ENCODE data around the gene CA4.
"Not testable (repeated sequence)": the region's sequence is repeated elsewhere in the genome, so short reads cannot be mapped to it uniquely, and the experiment has no call there.

CA4 gene

DNA sequence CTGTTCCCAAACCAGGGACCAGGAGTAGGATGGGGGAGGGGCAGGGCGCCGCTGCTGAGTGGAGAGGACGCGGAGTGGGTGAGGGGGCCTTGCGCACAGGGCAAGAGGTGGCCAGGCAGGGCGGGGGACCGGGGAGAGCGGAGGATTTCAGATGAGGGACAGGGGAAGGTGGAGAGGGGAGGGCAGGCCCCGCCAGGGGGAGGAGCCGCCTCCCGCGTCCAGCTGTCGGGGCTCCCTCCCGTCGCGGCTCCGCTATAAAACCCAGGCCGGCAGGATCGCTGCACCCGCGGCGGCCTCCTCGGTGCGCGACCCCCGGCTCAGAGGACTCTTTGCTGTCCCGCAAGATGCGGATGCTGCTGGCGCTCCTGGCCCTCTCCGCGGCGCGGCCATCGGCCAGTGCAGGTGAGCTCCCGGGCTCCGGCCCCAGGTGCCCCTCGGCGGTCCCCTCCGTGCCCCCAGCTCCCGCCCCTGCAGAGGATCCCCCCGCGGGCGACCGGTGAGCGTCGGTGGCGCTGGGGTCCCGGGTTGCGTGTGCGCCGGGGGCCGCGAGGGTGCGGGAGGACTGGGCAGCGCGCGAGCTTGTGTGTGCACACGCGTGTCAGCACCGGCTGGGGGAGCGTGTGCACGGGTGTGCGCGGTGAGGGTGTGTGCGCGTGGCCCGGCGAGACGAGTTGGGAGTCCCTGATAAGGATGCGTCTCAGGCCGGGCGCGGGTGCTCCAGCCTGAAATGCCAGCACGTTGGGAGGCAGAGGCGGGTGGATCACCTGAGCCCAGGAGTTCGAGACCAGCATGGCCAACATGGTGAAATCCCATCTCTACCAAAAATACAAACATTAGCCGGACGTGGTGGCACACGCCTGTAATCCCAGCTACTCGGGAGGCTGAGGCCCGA, at the start of gene CA4:
CA4 (plus strand) TSS at position 283 of the 892 bp plus-strand sequence; CDS start at position 345, 62 bp downstream.
- no peak for DNase-seq

DNA sequence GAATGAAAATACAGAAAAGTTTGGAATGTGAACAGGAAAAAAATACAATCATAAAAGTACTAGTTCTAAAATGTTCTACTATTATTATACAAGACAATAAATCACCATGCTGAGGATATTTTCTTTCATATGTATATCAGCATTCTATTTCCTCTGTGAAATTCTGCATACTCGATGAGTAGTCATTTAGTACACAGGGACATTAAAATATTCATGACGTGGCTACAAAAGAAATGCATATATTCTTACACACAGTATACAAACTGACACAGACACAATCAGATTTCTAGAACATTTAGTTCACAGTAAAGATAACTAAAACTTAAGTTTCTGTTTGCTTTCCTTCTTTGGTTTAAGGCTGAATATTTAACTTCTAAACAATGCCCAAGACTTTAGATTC, 49.2 kb upstream of the CA4 start:
- DNase-seq, result not testable (repeated sequence)

DNA sequence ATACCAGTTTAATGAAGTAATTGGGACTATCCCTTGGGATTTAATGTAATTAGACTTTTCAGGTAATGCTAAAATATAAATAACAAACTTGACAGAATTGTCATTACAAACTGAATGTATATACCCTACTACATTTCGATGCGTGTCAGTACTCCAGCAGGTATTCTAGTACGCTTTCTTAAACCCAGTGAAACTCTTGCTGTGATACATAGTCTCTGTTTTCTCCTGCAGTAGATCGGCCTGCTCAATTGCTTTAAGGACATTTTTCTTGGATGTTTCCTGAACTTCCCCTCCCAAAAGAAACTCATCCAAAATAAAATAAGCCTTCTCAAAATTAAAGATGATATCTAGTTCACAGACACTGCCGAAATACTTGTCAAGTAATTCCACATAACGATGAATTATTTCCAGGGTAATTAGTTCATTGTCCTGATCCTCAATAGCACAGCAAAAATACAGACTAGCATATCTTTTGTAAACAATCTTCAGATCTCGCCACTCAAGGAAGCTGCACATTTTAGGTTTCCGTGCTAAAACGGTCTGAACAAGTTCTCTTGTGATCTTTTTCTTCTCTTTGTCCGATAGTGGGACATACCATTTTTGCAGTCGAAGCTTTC, 47.6 kb upstream of the CA4 start:
- not testable (repeated sequence) for DNase-seq

DNA sequence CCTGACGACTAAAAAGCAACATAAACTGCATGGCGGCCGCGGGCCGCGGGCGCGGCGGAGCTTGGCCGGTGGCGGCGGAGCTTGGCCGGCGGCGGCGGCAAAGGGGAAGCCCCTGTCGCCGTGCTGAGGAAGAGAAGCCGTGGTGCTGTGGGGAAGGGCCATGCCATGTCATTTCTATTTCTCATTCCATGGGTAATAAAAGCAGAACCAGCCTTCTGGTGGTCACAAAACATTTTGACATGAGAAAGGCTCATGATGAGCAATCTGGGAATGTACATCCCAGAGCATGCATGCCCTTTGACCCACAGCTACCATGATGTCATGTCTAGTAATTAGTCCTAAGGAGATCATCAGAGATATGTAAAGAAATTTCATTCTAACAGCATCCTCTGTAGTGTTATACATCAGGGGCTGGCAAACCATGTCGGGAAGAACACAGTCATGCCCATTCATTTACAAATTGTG, 47.1 kb upstream of the CA4 start:
- no peak for DNase-seq

DNA sequence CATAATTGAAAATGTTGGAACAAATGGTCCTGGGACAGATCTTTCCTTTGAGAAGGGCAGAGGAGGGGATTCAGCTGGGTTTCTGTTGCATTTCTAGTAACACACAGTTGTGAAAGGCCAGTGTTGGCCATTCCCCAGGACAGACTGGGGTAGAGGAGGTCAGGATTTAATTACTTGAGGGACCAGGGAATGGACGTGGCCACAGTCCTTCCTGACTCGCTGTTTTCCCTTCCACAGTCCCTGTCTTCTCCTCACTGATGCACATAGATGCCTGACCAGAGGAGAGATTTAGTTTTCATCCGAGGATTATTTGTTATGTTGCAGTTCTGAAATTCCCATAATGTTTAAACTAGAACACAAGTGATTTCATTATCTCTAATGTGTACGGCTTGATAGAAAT, 45.8 kb upstream of the CA4 start:
- DNase-seq, result no peak

DNA sequence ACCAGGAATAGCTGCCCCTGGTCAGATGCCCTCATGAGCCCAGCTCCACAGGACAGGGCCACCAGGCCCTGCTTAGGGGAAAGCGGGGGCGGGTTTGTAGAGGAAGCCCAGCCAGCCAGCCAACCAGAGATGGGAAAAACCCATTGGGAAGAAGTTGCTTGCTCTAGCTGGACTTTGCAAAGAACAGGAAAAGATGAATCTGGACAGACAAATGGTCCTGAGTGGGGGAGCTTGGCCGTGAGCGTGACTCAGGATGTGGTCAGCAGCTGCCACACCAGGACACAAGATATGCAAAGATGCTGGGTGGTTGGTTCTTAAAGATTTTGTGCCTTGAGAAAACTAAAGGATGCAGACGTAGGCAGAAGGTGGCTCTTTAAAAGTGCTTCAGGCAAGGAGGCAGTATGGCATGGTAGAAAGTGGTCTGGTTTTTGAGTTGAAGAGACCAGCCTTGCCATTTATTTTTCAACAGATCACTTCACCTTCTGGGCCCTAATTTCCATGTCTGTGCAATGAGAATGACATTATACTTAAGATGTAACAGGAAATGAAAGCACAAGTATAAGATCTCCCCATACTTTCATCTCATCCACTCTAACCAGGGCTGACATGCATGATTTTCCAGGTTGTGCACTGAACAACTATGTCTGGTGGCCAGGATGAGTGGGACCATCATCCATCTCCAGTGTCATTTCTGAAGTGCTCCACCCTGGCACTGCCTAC, 43.3 kb upstream of the CA4 start:
- no peak for DNase-seq

DNA sequence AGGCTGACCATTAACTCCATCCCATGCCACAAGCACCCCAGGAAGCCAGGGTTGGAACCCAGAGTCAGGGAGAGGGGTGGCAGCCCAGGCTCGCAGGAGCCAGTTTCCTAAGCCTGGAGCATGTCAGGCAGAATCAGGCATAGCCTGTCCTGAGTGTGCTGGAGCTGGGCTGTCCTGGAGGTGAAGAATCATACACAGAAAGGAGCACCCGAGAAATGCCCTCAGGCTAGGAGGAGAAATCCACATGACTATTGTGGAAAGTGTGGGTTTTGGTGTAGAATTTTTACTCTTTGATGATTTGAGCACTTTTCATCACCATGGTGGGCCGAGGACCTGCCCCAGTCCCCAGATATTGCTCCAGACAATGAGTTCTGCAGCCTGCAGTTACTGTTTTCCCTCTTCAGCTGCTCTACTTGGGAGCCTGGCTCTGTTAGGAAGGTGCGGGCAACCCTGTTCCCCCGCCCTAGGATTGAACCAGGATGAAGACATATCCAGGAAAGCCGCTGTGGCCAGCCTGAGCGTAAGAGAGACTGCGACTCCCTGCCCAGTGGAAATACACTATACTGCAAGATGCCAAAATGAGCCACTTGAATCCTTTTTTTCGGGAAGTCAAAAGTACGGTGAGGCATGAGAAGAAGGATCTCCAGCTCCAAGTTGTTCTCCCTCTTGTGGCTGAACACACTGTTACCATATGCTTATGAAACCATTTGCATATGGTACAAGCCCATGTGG, 42.1 kb upstream of the CA4 start:
- no peak for DNase-seq

DNA sequence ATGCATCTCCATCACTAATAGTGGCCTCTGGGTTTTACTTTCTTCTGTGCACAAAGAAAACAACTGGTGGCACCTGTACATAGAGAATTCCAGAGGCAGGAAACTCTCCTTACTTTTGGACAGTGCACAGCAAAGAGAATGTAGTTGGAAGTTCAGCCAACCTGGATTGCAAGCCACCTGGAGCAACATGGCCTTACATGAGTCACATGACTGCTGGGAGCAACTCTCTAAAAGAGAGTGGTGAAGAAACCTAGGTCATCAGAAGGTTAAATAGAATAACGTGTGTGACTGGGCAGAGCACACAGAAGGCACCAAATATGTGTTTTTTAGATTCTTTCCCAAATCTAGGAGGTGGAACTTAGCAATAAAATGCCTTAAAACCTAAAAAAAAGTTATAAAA, 41.5 kb upstream of the CA4 start:
- DNase-seq, result not testable (repeated sequence)

DNA sequence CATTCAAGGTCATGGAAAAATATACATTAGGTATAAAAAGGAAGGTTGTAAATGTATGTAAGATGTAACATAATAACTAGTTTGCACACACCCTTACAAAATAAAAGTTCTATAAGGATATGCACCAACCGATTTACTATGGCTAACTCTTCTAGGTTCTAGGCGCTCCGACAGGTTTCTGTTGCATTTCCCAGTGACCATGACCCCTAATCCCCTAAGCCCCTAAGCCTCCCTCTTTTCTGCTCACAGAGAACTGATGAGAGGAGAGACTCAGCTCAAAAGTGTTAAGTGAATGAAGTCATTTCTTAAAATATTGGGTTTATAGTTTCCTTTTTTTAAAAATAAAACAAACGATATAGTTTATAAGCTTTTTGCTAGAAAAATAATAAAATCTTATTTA, 41.1 kb upstream of the CA4 start:
- DNase-seq, result no peak

DNA sequence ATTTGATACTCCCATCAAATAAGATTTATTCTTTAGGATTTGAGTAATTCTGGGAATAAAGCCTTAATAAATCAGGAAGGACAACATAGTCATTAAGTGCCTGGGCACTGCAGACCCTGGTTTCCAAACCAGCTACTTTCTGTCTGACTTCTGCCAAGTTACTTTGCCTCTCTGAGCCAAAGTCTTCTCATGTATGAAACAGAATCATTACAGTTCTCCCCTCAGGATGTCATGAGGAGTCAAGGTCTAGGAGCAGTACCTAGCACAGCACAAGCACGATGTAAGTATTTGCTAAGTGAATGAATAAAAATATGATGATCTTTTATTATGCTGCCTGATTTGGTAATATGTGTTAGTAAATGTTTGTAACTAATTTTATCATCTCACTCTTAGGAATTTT, 40.6 kb upstream of the CA4 start:
- DNase-seq, result no peak

DNA sequence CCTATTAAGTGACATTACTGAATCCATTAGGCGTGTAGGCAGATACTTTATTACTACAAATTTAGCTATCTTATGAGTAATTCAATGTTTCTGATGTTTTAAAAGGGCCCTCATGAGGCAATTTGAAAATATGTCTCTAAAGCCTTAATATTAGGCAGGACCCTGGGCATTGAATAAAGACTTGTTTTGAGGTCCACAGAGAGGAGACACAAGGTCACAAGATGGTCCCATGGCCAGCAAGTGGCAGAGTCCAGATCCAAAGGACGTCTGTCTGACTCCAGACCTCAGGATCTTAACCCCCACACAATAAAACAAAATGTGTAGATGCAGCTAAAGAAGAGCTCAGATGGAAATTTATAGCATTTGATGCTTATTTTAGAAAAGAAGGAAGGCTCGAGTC, 39.2 kb upstream of the CA4 start:
- no peak for DNase-seq

DNA sequence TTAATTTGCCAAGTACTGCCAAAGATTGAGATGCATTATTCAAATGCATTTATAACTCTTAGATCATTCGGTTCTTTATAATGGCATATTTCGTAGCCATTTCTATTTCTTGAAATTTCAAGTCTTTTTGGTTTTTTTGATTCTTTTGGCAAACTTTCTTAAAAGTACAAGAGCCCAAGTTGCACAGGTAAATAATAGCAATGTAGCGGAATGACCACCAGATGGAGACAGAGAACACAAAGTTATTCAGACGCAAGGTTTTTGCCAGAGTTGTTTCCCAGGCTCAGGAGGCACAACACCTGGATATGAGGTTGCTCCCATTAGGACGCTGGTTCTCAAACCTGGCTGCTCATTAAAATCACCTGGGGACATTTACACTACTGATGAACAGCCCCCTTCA, 38.1 kb upstream of the CA4 start:
- DNase-seq, result not testable (repeated sequence)

DNA sequence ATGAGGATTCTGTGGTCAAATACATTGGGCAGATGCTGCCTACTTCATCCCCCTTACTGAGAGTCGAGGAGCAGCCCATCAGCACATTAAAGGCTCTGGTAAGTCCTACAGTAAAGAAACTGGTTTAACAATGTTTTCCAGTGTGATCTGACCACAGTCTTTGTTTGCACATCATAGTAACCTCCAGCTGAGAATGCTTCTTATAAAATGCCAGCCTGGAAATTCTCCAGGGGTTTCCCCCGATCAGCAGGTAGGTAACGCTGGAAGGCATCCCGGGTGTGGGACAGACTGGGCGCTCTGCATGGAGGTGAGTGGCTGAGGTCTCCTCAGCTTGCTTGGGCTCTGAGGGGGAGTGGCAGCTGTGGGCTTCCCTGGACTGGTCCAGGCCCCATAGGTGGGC, 34.4 kb upstream of the CA4 start:
- not testable (repeated sequence) for DNase-seq

DNA sequence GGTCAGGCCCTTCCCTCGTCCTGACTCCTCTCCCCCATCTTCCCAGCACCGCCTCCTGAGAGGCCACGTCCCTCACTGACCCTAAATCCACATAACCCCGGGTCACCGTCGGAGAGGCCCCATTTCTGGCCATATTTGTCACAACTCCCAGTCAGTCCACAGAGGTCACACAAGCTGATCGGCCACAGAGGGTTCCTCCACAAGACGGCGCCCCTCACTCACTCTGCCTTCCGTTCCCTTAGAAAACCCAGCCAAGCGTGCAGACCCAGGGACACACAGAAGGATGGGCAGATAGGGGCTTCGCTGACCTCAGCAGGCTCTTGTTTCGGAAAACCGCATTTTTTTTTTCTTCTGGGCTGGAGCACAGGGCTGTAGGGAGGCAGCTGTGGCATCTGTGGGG, 33.6 kb upstream of the CA4 start:
- DNase-seq, result not testable (repeated sequence)

DNA sequence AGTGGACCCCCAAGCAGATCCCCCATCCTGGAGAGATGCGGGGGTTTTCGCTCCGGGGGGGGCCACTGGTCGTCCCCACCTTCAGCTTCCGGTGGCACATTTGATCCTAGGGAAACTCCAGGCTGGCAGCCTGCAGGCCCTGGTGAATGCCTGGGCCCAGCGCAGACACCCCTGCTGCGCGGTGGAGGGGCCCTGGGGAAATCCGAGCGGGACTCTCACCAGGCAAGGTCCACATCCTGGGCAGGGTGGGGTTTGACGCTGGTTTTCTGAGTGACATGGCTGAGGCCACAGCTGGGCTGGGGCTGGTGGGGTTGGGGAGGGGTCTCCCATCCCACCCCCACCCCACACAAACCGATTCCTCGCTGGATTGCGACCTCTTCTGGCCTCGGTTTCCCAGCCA, 30.6 kb upstream of the CA4 start:
- DNase-seq, result not testable (repeated sequence)

DNA sequence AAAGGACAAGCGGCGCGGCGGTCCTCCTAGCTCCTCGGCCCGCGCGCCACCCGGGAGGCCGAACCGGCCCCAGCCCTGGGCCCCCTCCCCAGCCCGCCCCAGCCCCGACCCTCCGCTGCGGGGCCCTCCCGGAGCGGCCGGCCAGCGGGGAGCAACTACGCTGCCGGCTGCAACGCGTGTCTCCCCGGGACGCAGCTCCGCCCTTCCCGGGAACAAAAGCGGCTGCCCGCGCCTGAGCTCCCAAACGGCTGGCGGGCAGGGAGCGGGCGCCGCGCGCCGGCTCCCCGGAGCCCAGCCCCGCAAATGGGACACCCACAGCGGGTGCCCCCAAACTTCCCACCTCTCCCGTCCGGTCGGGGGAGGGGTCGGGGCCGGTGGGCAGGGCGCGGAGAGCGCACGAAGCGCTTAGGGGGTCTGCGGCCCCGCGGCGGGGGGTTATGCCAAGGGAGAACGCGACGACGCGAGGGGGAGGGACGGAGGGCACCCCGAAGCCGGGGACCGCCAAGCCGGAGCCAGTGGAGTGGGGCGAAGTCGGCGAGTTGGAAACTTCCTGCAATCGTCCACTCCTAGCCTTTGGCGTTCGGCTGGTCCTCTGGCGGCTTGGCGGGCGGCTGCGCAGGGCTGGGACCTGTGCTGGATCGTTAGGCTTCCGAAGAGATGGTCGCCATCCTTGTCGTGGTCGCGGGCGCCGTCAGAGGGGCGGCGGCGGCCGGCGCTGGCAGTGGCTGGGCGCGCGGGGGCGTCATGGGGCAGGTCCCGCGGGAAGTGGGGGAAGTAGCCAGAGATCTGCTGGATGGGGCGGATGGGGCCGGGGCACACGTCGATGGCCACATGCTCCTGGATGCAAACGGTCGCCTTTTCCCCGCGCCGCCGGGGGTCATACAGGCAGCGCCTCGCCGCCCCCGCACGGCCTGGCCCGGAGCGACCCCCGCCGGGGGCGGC, 29.7 kb upstream of the CA4 start:
- DNase-seq, result not testable (repeated sequence)

DNA sequence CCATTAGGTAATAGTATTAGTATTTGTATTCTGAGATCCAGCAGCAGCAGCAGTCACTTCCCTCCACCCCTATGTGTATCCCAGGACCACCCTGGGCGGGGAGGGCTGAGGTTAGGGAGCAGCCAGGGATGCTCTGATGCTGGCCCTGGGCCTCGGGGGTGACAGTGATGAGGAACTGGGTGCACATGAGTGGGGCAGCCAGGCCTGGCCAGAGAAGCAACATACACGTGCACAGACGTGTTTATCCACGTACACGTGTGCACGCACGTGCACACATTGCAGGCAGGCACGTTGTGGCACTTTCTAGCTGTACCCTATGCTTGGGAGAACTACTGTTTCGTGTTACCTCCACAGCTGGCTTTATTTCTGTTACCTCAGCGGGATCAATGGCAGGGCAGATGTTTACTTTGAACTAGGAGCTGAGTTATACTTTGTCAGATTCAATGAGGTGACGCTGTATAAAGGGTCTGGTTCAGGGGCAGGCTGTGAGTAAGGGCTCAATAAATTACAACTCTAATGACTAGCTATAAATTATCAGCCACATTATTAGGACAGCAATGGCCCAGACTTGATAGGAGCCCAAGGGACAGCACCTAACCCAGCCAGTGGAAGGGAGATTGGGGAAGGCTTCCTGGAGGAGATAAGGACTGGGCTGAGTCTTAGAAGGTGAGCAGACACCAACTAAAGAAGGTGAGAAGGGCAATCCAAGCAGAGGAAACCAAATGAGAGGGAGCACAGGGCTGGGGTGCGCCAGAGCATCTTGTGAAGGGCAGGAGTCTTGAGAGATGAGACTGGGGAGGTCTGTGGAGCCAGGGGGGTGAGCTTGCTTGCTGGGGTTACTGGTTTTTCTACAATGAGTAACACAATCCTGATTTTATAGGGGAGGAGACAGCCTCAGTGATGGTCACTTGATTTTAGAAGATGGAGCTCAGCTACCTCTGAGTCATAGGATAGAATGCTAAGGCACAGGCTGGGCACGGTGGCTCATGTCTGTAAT, 22.4 kb upstream of the CA4 start:
- no peak for DNase-seq

DNA sequence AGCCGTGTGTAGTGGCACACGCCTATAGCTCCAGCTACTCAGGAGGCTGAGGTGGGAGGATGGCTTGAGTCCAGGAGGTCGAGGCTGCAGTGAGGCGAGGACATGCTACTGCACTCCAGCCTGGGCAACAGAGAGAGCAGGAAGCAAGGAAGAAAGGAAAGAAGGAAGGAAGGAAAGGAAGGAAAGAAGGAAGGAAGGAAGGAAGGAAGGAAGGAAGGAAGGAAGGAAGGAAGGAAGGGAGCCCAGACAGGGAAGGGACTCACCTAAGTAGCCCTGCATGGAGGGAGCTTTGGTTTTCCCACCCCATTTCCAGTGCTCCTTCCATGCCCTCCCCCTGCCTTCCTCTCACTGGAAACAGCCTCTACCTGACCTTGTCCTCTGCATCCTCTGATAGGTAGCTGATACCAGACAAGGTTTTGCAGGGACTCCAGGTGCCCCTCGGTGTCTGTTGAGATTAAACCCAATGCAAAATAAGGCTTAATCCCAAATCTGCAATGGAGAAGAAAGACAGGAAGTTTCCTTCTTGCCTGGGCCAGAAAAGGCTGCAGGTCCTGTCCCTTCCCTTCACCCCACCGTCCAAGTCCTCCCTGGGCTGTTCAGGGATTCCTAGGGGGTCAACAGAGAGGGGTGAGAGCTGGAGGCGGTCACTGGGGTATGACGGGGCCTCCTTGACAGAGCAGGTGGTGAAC, 21.5 kb upstream of the CA4 start:
- no peak for DNase-seq

DNA sequence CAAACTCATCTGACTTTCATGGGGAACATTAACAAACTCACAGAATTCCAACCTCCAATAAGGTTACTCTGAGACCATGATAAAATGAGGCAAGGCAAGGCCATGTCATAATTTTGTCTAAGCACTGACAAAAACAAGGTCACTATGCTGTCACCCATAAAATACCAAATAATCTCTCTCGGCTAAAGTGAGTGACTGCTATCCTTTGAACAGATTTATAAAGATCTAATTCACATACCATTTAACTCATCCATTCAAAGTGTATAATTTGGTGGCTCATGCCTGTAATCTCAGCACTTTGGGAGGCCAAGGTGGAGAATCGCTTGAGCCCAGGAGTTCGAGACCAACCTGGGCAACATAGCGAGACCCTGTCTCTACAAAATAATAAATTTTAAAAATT, 20.6 kb upstream of the CA4 start:
- no peak for DNase-seq

DNA sequence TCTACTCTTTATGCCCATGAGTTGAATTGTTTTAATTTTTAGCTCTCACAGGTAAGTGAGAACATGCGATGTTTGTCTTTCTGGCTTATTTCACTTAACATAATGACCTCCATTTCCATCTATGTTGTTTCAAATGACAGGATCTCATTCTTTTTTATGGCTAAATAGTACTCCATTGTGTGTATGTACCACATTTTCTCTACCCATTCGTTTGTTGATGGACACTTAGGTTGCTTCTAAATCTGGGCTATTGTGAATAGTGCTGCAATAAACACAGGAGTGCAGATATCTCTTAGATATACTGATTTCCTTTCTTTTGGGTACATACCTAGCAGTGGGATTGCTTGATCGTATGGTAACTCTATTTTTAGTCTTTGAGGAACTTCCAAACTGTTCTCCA, 19.3 kb upstream of the CA4 start:
- DNase-seq, result no peak

Data from DMS79 treated with DMSO at 0.1 percent for 48 hours (cell line).